HG02938 (cell line): Measurements from ENCODE around the gene OR51B4.
"Not testable (repeated sequence)": the region's sequence is repeated elsewhere in the genome, so short reads cannot be mapped to it uniquely, and the experiment has no call there.

Experiments
- ATAC-seq: cut with Tn5 transposase; IDR thresholded peaks from one replicate; pipeline ENCODE4 v1.9.1; 2021; ENCODE audit warnings: mild to moderate bottlenecking, moderate library complexity; ENCODE audit not compliant: unreplicated experiment

The OR51B4 gene

GRCh38 chr11:5294342-5294995, 7.3 kb downstream of the OR51B4 start:
- not testable (repeated sequence) for ATAC-seq

GRCh38 chr11:5293028-5293427, 8.7 kb downstream of the OR51B4 start:
- no peak for ATAC-seq

- peak; percentile 89 for ATAC-seq
Observed at GRCh38 chr11:5291207-5291838, 10.4 kb downstream of the OR51B4 start.

- ATAC-seq: no peak
Observed at GRCh38 chr11:5290106-5290505, 11.6 kb downstream of the OR51B4 start.

GRCh38 chr11:5289696-5290095, 12.1 kb downstream of the OR51B4 start:
- ATAC-seq: no peak

- no peak for ATAC-seq
Observed at GRCh38 chr11:5288906-5289550, 12.7 kb downstream of the OR51B4 start.

GRCh38 chr11:5288108-5288905, 13.4 kb downstream of the OR51B4 start:
- ATAC-seq: no peak

GRCh38 chr11:5286901-5287300, 14.8 kb downstream of the OR51B4 start:
- no peak for ATAC-seq

GRCh38 chr11:5286351-5286750, 15.4 kb downstream of the OR51B4 start:
- no peak for ATAC-seq

GRCh38 chr11:5285703-5286340, 15.9 kb downstream of the OR51B4 start:
- no peak for ATAC-seq

GRCh38 chr11:5284637-5285036, 17.1 kb downstream of the OR51B4 start:
- no peak for ATAC-seq

- no peak for ATAC-seq
Observed at GRCh38 chr11:5283882-5284281, 17.9 kb downstream of the OR51B4 start.

- no peak for ATAC-seq
Observed at GRCh38 chr11:5283086-5283485, 18.7 kb downstream of the OR51B4 start.

GRCh38 chr11:5282628-5283027, 19.1 kb downstream of the OR51B4 start:
- ATAC-seq: no peak

- ATAC-seq: no peak
Observed at GRCh38 chr11:5281596-5281995, 20.1 kb downstream of the OR51B4 start.

GRCh38 chr11:5280582-5281102, 21.1 kb downstream of the OR51B4 start:
- ATAC-seq: peak; percentile 95

- no peak for ATAC-seq
Observed at GRCh38 chr11:5279471-5280090, 22.2 kb downstream of the OR51B4 start.

GRCh38 chr11:5277807-5278382, 23.9 kb downstream of the OR51B4 start:
- no peak for ATAC-seq

GRCh38 chr11:5276697-5277096, 25.0 kb downstream of the OR51B4 start:
- no peak for ATAC-seq
